Lower leg skin (tissue), 4 donors: Measurements from ENCODE around the gene RFC2. TPM values are rescaled to one million over a fixed set of nuclear protein-coding genes. Genes with fewer than 3 reads are reported as not detected.

Experiments used
- DNase-seq, 2 donors: peaks; one replicate each; pipeline ENCODE4 v3.0.0-alpha.2; 2019; ENCODE audit warnings: low spot score in 2 of 2
- H3K4me3 ChIP-seq: fragments of 200-600 bp; sonication (generic); 2 replicates; pipeline ENCODE4 v1.5.1; 2017; ENCODE audit warnings: mild to moderate bottlenecking, low read depth; ENCODE audit not compliant: poor library complexity, severe bottlenecking
- CTCF ChIP-seq, 3 donors: fragments of 450-650 bp; IDR thresholded peaks; one replicate each; pipeline ENCODE4 v1.5.1; 2016; ENCODE audit warnings: antibody characterized with exemption in 3 of 3, mild to moderate bottlenecking in 3 of 3, moderate library complexity in 2 of 3
- POLR2A ChIP-seq, 2 donors: fragments of 450-650 bp; IDR thresholded peaks; one replicate each; pipeline ENCODE4 v1.6.1; 2016 to 2017; ENCODE audit warnings: antibody characterized with exemption in 2 of 2, mild to moderate bottlenecking in 1 of 2, moderate library complexity in 1 of 2
- WGBS, 2 donors: methylation state at CpG; one replicate each; pipeline ENCODE4 v1.1.5; 2018; 5-methylcytosine and 5-hydroxymethylcytosine counted together
- intact Hi-C: fragments of 100-400 bp; cut with DNase I; formaldehyde crosslinking; loops from one replicate; pipeline ENCODE4 v1.15.0; 2023; ENCODE audit warnings: low total_unique reads
- total RNA-seq, 4 donors: library from RNA; depleted of rRNA; stranded (reverse); fragments of >200 nt; gene quantifications; one replicate each; pipeline ENCODE4 v1.1.0, GENCODE V29; 2016

Gene RFC2
- total RNA-seq, result 10 to 100 TPM; 15.3 to 26.5 (median 23.9) TPM

- TF ChIP-seq CTCF (IDR thresholded peaks at IDR 0.05) (peak in 1 of 3 donors; percentile 52), POLR2A (IDR thresholded peaks at IDR 0.05) (no peak)
- WGBS, 2 donors, result 0 to 1% methylated on average over 44 to 46 of the region's 75 CpGs
- intact Hi-C loops, result no loop called here
- H3K4me3 ChIP-seq, result peak within 1 kb of the TSS; percentile 78
- peak; percentile 94 to 99 for DNase-seq
These were observed at the start of gene RFC2 for GRCh38 chr7:74254129-74254857. Gene RFC2, minus strand, starts transcription at chr7:74254399. Its CDS starts 16 bp downstream, at chr7:74254383.

- H3K4me3 ChIP-seq, result no peak overlapping the region
- no peak for TF ChIP-seq CTCF (IDR thresholded peaks at IDR 0.05)
- no peak for TF ChIP-seq POLR2A (IDR thresholded peaks at IDR 0.05)
- intact Hi-C loops, result no loop called here
- WGBS, 2 donors, result 30 to 31% methylated on average over 6 to 10 of the region's 10 CpGs
- DNase-seq, result no peak
These were observed 48.6 kb upstream of the RFC2 start for GRCh38 chr7:74302745-74303221.

GRCh38 chr7:74300926-74301325, 46.7 kb upstream of the RFC2 start:
- 67 to 79% methylated on average over 4 of the region's 4 CpGs for WGBS, 2 donors
- intact Hi-C loops, result no loop called here
- no peak for DNase-seq
- no peak overlapping the region for H3K4me3 ChIP-seq
- TF ChIP-seq CTCF (IDR thresholded peaks at IDR 0.05), result no peak

GRCh38 chr7:74299401-74299800, 45.2 kb upstream of the RFC2 start:
- TF ChIP-seq POLR2A (IDR thresholded peaks at IDR 0.05) (no peak), CTCF (IDR thresholded peaks at IDR 0.05) (no peak)
- 92 to 97% methylated on average over 8 of the region's 8 CpGs for WGBS, 2 donors

GRCh38 chr7:74297516-74298233, 43.5 kb upstream of the RFC2 start:
- 80 to 82% methylated on average over 15 of the region's 15 CpGs for WGBS, 2 donors
- intact Hi-C loops, result no loop called here
- DNase-seq, result no peak
- TF ChIP-seq POLR2A (IDR thresholded peaks at IDR 0.05) (no peak), CTCF (IDR thresholded peaks at IDR 0.05) (no peak)
- no peak overlapping the region for H3K4me3 ChIP-seq

More at GRCh38 chr7:74299401-74299800, 45.2 kb upstream of the RFC2 start:
- H3K4me3 ChIP-seq, result no peak overlapping the region
- DNase-seq, result no peak
- intact Hi-C loops, result no loop called here
